DND-41 (cell line): ENCODE measurements around the gene NRF1.
"Not testable (repeated sequence)": the region's sequence is repeated elsewhere in the genome, so short reads cannot be mapped to it uniquely, and the experiment has no call there.

Experiments
- ATAC-seq: fragments of 200-7000 bp; cut with Tn5 transposase; 3 replicates; pipeline ENCODE4 v1.9.1; 2021; ENCODE audit warnings: low read depth; ENCODE audit not compliant: insufficient read depth
- DNase-seq: peaks from one replicate; pipeline ENCODE4 v3.0.0-alpha.2; 2020
- H2AFZ ChIP-seq: 2 replicates; pipeline ENCODE4 v1.6.0; 2012; ENCODE audit warnings: low read depth, low read length
- H3K27ac ChIP-seq: 2 replicates; pipeline ENCODE4 v1.5.1; 2012; ENCODE audit warnings: low read length, inconsistent platforms
- H3K27me3 ChIP-seq: fragments of 200-600 bp; sonication (generic); 2 replicates; pipeline ENCODE4 v1.6.0; 2012; ENCODE audit warnings: low read length, mild to moderate bottlenecking, inconsistent platforms; ENCODE audit not compliant: insufficient read depth, poor library complexity
- H3K36me3 ChIP-seq: 2 replicates; pipeline ENCODE4 v1.5.1; 2012; ENCODE audit warnings: low read length, inconsistent platforms; ENCODE audit not compliant: insufficient read depth
- H3K4me1 ChIP-seq: 2 replicates; pipeline ENCODE4 v1.5.1; 2012; ENCODE audit warnings: mild to moderate bottlenecking, low read length; ENCODE audit not compliant: insufficient read depth
- H3K4me2 ChIP-seq: 2 replicates; pipeline ENCODE4 v1.6.0; 2012; ENCODE audit warnings: mild to moderate bottlenecking, moderate library complexity, low read length, inconsistent platforms; ENCODE audit not compliant: insufficient read depth
- H3K4me3 ChIP-seq, 2 experiments: fragments of 200-600 bp in 1 of 2; shearing (Covaris generic) in 1 of 2; 2 replicates each; pipeline ENCODE4 v1.5.1; 2012 to 2016; ENCODE audit warnings: inconsistent platforms in 2 of 2, low read length in 2 of 2, mild to moderate bottlenecking in 2 of 2, low read depth in 1 of 2, moderate library complexity in 1 of 2
- H3K79me2 ChIP-seq: 2 replicates; pipeline ENCODE4 v1.6.0; 2012; ENCODE audit warnings: low read length, inconsistent platforms; ENCODE audit not compliant: insufficient read depth
- H3K9ac ChIP-seq: 2 replicates; pipeline ENCODE4 v1.6.0; 2012; ENCODE audit warnings: low read depth, mild to moderate bottlenecking, inconsistent platforms, low read length, moderate library complexity
- H3K9me3 ChIP-seq: 2 replicates; pipeline ENCODE4 v1.5.1; 2012; ENCODE audit warnings: low read length, moderate library complexity, mild to moderate bottlenecking, inconsistent platforms; ENCODE audit not compliant: insufficient read depth, severe bottlenecking
- H4K20me1 ChIP-seq: 2 replicates; pipeline ENCODE4 v1.6.0; 2012; ENCODE audit warnings: low read length; ENCODE audit not compliant: insufficient read depth
- EZH2 ChIP-seq: IDR thresholded peaks from 3 replicates; pipeline ENCODE4 v1.6.1; 2012; ENCODE audit warnings: borderline replicate concordance, low read depth, mild to moderate bottlenecking, moderate library complexity, low read length, inconsistent platforms; ENCODE audit not compliant: severe bottlenecking
- TF ChIP-seq, protein P1 (sequence below): IDR thresholded peaks from 2 replicates; pipeline ENCODE4 v1.5.1; 2012; ENCODE audit warnings: borderline replicate concordance, low read length, moderate library complexity, mild to moderate bottlenecking; ENCODE audit not compliant: poor library complexity, severe bottlenecking; ENCODE audit errors: extremely low read depth

Gene NRF1

DNA sequence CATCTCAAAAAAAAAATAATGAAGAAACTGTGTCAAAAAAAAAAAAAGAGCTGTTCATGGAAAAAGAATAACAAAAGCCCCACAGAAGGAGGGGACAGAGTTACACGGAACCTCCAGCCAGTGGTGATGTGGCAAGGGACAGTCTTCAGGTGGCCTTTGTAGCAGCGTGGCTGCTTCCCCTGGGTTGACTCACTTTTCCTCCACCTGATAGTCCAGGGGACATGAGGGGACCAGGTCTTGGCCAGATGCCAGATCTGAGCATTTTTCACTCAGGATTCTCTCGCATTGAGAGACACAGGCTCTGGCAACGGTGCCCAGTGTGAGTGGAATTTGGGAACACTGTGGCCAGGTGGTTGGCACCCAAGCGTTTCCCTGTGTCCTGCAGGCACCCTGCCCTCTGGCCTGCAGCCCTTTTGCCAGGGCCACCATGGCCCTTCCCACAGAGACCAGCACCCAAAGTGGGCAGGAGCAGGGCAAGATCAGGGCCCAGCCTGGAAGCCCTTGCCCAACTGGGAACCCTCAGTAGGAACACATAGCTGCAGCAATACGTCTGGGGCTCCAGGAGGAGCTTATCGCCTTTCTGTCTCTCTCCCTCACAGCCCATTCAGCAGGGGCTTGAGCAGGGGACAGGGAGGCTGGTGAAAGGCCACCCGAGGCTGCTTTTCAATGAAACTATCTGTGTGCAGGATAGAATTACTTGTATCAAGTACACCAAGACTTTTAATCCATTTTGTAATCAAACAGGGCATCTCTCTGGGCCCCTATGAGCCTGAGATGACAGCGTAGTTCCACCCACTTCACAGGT, 182.2 kb downstream of the NRF1 start:
- Histone ChIP-seq H4K20me1 (no peaks in the 10 kb centered on the region), H3K9ac (no peak overlapping the region), H3K27ac (no peak overlapping the region), H3K79me2 (no peaks in the 10 kb centered on the region), H3K9me3 (no peaks in the 10 kb centered on the region), H3K27me3 (no peaks in the 10 kb centered on the region), H2AFZ (no peak overlapping the region), H3K36me3 (no peaks in the 10 kb centered on the region), H3K4me1 (no peaks in the 10 kb centered on the region), H3K4me2 (no peak overlapping the region), H3K4me3 (no peak overlapping the region)
- ATAC-seq: no peak
- DNase-seq: no peak
- TF ChIP-seq, protein P1, sequence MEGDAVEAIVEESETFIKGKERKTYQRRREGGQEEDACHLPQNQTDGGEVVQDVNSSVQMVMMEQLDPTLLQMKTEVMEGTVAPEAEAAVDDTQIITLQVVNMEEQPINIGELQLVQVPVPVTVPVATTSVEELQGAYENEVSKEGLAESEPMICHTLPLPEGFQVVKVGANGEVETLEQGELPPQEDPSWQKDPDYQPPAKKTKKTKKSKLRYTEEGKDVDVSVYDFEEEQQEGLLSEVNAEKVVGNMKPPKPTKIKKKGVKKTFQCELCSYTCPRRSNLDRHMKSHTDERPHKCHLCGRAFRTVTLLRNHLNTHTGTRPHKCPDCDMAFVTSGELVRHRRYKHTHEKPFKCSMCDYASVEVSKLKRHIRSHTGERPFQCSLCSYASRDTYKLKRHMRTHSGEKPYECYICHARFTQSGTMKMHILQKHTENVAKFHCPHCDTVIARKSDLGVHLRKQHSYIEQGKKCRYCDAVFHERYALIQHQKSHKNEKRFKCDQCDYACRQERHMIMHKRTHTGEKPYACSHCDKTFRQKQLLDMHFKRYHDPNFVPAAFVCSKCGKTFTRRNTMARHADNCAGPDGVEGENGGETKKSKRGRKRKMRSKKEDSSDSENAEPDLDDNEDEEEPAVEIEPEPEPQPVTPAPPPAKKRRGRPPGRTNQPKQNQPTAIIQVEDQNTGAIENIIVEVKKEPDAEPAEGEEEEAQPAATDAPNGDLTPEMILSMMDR: no peak
- no peak for TF ChIP-seq EZH2

DNA sequence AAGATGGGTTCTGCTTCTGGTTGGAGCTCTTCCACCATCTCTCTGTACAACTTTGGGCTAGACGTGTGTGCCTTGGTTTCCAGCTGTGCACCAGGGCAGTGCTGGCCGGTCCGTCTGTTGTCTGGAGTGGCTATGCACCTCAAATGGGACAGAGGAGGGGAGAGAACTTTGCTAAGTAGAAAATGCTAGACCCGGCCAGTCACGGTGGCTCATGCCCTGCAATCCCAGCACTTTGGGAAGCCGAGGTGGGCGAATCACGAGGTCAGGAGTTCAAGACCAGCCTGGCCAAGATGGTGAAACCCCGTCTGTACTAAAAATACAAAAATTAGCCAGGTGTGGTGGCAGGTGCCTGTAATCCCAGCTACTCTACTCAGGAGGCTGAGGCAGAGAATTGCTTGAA, 182.9 kb downstream of the NRF1 start:
- H3K27me3 ChIP-seq, H2AFZ ChIP-seq, H3K9ac ChIP-seq, ATAC-seq, H3K4me3 ChIP-seq, H3K4me1 ChIP-seq, H3K36me3 ChIP-seq, H4K20me1 ChIP-seq, DNase-seq, H3K4me2 ChIP-seq, H3K79me2 ChIP-seq, H3K27ac ChIP-seq, H3K9me3 ChIP-seq: not testable (repeated sequence)

DNA sequence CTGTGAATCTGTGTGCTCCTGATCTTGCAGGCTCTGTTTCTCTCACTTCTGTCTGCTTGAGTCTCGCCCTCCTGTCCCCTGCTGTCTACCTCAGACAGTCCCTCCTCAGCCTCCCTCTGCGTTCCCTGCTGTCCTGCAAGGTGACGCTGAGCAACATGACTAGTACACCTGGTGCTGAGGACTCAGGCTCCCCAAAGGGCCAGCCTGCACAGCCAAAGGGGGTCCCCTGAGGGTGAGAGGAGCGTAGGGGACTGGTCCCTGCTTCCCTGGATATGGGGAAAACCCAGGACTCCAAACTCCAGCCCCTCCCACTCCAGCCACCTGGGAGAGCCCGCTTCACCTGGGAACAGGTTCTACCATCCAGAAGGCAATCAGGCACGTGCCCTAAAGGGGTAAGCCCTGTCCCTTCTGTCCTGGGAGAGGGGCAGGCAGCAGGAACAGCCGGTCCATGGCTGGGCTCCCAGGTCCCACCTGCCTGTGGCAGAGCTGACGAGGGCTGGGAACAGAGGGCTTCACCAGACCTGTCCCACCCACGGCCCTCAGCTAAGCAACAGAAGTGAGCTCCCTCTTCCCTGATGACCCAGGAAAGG, 184.8 kb downstream of the NRF1 start:
- no peaks in the 10 kb centered on the region for H3K27me3 ChIP-seq
- H4K20me1 ChIP-seq: no peaks in the 10 kb centered on the region
- H3K9ac ChIP-seq: no peak overlapping the region
- H3K36me3 ChIP-seq: no peaks in the 10 kb centered on the region
- no peak overlapping the region for H3K4me2 ChIP-seq
- no peak for TF ChIP-seq EZH2
- TF ChIP-seq, protein P1: no peak
- ATAC-seq (no peak), DNase-seq (no peak)
- H3K79me2 ChIP-seq: no peaks in the 10 kb centered on the region
- no peaks in the 10 kb centered on the region for H3K4me1 ChIP-seq
- H2AFZ ChIP-seq: no peak overlapping the region
- no peaks in the 10 kb centered on the region for H3K9me3 ChIP-seq
- H3K4me3 ChIP-seq: no peak overlapping the region
- no peak overlapping the region for H3K27ac ChIP-seq

DNA sequence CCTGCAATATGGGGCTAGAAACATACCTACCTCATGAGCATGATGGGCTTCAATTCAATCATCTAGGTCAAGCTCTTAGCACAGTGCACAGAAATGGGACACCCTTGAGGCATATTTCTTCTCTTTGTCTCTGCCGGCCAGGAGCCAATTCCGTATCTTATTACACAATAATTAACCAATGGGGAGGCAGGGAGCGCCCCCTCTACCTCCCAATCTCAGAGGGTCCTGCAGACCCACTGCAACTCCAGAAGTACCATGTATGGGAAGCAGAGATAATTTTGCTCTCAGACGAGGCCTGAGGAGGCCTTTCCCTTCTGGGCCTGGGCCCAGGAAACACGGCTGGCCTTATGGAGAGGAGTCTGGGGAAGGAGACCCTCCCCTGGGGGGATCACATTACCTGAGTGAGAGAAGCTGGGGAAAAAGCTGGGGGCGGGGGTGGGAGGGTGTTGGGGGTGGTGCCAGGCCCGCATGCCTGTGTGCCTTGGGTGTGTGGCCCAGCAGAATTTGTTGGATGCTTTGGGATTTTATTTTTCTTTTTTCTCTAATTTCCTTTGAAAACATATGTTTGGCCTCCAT, 185.8 kb downstream of the NRF1 start:
- no peaks in the 10 kb centered on the region for H4K20me1 ChIP-seq
- no peak overlapping the region for H3K4me2 ChIP-seq
- no peaks in the 10 kb centered on the region for H3K79me2 ChIP-seq
- no peak overlapping the region for H3K9ac ChIP-seq
- no peak overlapping the region for H3K27ac ChIP-seq
- DNase-seq: no peak
- ATAC-seq: no peak
- H3K4me1 ChIP-seq: no peaks in the 10 kb centered on the region
- no peak overlapping the region for H3K4me3 ChIP-seq
- TF ChIP-seq, protein P1: no peak
- no peak for TF ChIP-seq EZH2
- H3K27me3 ChIP-seq: no peaks in the 10 kb centered on the region
- no peaks in the 10 kb centered on the region for H3K9me3 ChIP-seq
- H2AFZ ChIP-seq: no peak overlapping the region
- H3K36me3 ChIP-seq: no peaks in the 10 kb centered on the region
